Measurements from ENCODE around the gene SHCBP1L. TPM values are rescaled to one million over a fixed set of nuclear protein-coding genes. Genes with fewer than 3 reads are reported as not detected.

The SHCBP1L gene
- total RNA-seq, 1 donor from 2014 or later = not detected

GRCh38 chr1:182930985-182931384 lies 22.0 kb downstream of the SHCBP1L start:
- DNase-seq = no peak
- Histone ChIP-seq H3K27ac (replicated peaks) (no peak overlapping the region), H3K4me3 (no peak overlapping the region), H3K4me1 (no peaks in the 10 kb centered on the region), H3K9me3 (replicated peaks) (peaks cover 24% of the 10 kb centered on the region), H3K27me3 (ENCODE audit: low read depth) (peaks cover 4% of the 10 kb centered on the region), H3K36me3 (no peaks in the 10 kb centered on the region)
- no peak for TF ChIP-seq CTCF (IDR thresholded peaks at IDR 0.05; ENCODE audit: borderline replicate concordance)
- intact Hi-C loops (cut with micrococcal nuclease) = no loop called here

- TF ChIP-seq CTCF (IDR thresholded peaks at IDR 0.05; ENCODE audit: borderline replicate concordance) = no peak
Measured at GRCh38 chr1:182927693-182928433, 25.1 kb downstream of the SHCBP1L start.

GRCh38 chr1:182925661-182926060 lies 27.3 kb downstream of the SHCBP1L start:
- intact Hi-C loops (cut with micrococcal nuclease) = no loop called here
- H3K36me3 ChIP-seq = no peaks in the 10 kb centered on the region
- no peak overlapping the region for H3K4me3 ChIP-seq
- no peak overlapping the region for H3K27ac ChIP-seq (replicated peaks)
- no peaks in the 10 kb centered on the region for H3K4me1 ChIP-seq
- H3K27me3 ChIP-seq (ENCODE audit: low read depth) = peaks cover 6% of the 10 kb centered on the region
- no peaks in the 10 kb centered on the region for H3K9me3 ChIP-seq (replicated peaks)
- no peak for TF ChIP-seq CTCF (IDR thresholded peaks at IDR 0.05; ENCODE audit: borderline replicate concordance)
- no peak for DNase-seq

More at GRCh38 chr1:182927693-182928433, 25.1 kb downstream of the SHCBP1L start:
- no peak for DNase-seq
- Histone ChIP-seq H3K27ac (replicated peaks) (no peak overlapping the region), H3K4me3 (no peak overlapping the region), H3K36me3 (no peaks in the 10 kb centered on the region), H3K27me3 (ENCODE audit: low read depth) (peaks cover 4% of the 10 kb centered on the region), H3K4me1 (no peaks in the 10 kb centered on the region), H3K9me3 (replicated peaks) (peaks cover under 1% of the 10 kb centered on the region)
- intact Hi-C loops (cut with micrococcal nuclease) = no loop called here

- TF ChIP-seq CTCF (IDR thresholded peaks at IDR 0.05; ENCODE audit: borderline replicate concordance) = no peak
- no peaks in the 10 kb centered on the region for H3K36me3 ChIP-seq
- DNase-seq = no peak
- H3K4me1 ChIP-seq = no peaks in the 10 kb centered on the region
- H3K27me3 ChIP-seq (ENCODE audit: low read depth) = peaks cover 15% of the 10 kb centered on the region
- peaks cover 18% of the 10 kb centered on the region for H3K9me3 ChIP-seq (replicated peaks)
- H3K27ac ChIP-seq (replicated peaks) = no peak overlapping the region
- intact Hi-C loops (cut with micrococcal nuclease) = no loop called here
- H3K4me3 ChIP-seq = no peak overlapping the region
Measured at GRCh38 chr1:182917378-182917777, 35.6 kb downstream of the SHCBP1L start.

GRCh38 chr1:182913401-182913800 lies 39.6 kb downstream of the SHCBP1L start:
- Histone ChIP-seq H3K4me1 (no peaks in the 10 kb centered on the region), H3K9me3 (replicated peaks) (peaks cover 18% of the 10 kb centered on the region), H3K4me3 (no peak overlapping the region), H3K27me3 (ENCODE audit: low read depth) (no peaks in the 10 kb centered on the region), H3K36me3 (no peaks in the 10 kb centered on the region), H3K27ac (replicated peaks) (no peak overlapping the region)
- TF ChIP-seq CTCF (IDR thresholded peaks at IDR 0.05; ENCODE audit: borderline replicate concordance) = no peak
- intact Hi-C loops (cut with micrococcal nuclease) = no loop called here
- DNase-seq = no peak

Data from left ventricle myocardium inferior (tissue), 1 donor.